Right renal cortex interstitium (tissue), 3 donors: ENCODE measurements around the gene IMP3. TPM values are rescaled to one million over a fixed set of nuclear protein-coding genes. Genes with fewer than 3 reads are reported as not detected.
A peak's percentile ranks its signal among the peaks of the same experiment; 100 is the strongest.
"Not testable (repeated sequence)": the region's sequence is repeated elsewhere in the genome, so short reads cannot be mapped to it uniquely, and the experiment has no call there.

Experiments used
- DNase-seq, 3 donors: peaks; one replicate each; pipeline ENCODE4 v3.0.0-alpha.2; 2013; ENCODE audit warnings: low read depth in 3 of 3, low spot score in 2 of 3
- polyA plus RNA-seq, 3 donors: library from polyadenylated mRNA; unstranded; fragments of 120-200 nt; gene quantifications; one replicate each; pipeline ENCODE4 v1.2.1, GENCODE V29; 2013; ENCODE audit not compliant: insufficient read length in 3 of 3

IMP3 gene
- polyA plus RNA-seq, 3 donors, result 46.1 to 56.4 (median 53.6) TPM

- DNase-seq, result no peak
Measured at GRCh38 chr15:75651810-75652543, 12.0 kb upstream of the IMP3 start.

GRCh38 chr15:75650908-75651809 is 11.1 kb upstream of the IMP3 start:
- DNase-seq, result no peak

- DNase-seq, result no peak
Measured at GRCh38 chr15:75649848-75650247, 9.8 kb upstream of the IMP3 start.

GRCh38 chr15:75649045-75649761 is 9.2 kb upstream of the IMP3 start:
- no peak for DNase-seq

GRCh38 chr15:75648156-75649000 is 8.4 kb upstream of the IMP3 start:
- peak in 1 of 3 donors; percentile 37 for DNase-seq

GRCh38 chr15:75647370-75648155 is 7.5 kb upstream of the IMP3 start, which contains the start of gene SNX33:
TSS of gene SNX33 (plus strand) at chr15:75647912. CDS start at chr15:75649103, 1,191 bp downstream.
- peak in 2 of 3 donors; percentile 68 to 69 for DNase-seq

GRCh38 chr15:75646944-75647364 is 6.9 kb upstream of the IMP3 start:
- no peak for DNase-seq

GRCh38 chr15:75646112-75646943 is 6.3 kb upstream of the IMP3 start:
- DNase-seq, result no peak

- no peak for DNase-seq
Measured at GRCh38 chr15:75644376-75644775, 4.4 kb upstream of the IMP3 start.

GRCh38 chr15:75641603-75642002 is 1.6 kb upstream of the IMP3 start:
- no peak for DNase-seq

- DNase-seq, result no peak
Measured at GRCh38 chr15:75641179-75641503, 1.1 kb upstream of the IMP3 start.

- DNase-seq, result no peak
Measured at GRCh38 chr15:75640483-75641178, 607 bp upstream of the IMP3 start.

GRCh38 chr15:75639191-75639708 is 774 bp downstream of the IMP3 start:
- no peak for DNase-seq

- DNase-seq, result no peak
Measured at GRCh38 chr15:75637245-75638009, 2.6 kb downstream of the IMP3 start.

GRCh38 chr15:75636026-75636425 is 4.0 kb downstream of the IMP3 start:
- DNase-seq, result no peak

GRCh38 chr15:75633922-75634321 is 6.1 kb downstream of the IMP3 start:
- DNase-seq, result not testable (repeated sequence)

- no peak for DNase-seq
Measured at GRCh38 chr15:75631935-75632334, 8.1 kb downstream of the IMP3 start.
